Ovary (tissue), 3 donors: ENCODE measurements around the gene TUBGCP5.

Experiments used
- EP300 ChIP-seq: sonication (generic); formaldehyde crosslinking; IDR thresholded peaks from one replicate; pipeline ENCODE4 v1.6.1; 2017; ENCODE audit warnings: antibody characterized with exemption
- POLR2A ChIP-seq: fragments of 450-650 bp; IDR thresholded peaks from one replicate; pipeline ENCODE4 v1.6.1; 2017; ENCODE audit warnings: antibody characterized with exemption, mild to moderate bottlenecking, moderate library complexity
- TF ChIP-seq, protein P1 (sequence below), 3 donors: fragments of 450-650 bp in 2 of 3; fragments of 200-600 bp in 1 of 3; IDR thresholded peaks; one replicate each; pipeline versions ENCODE4 v1.5.1 to v1.8.0; 2016 to 2022; ENCODE audit warnings: antibody characterized with exemption in 3 of 3, mild to moderate bottlenecking in 1 of 3
- donor health status: DM: no; HTN: no; CAD: no.

- TF ChIP-seq, protein P1, sequence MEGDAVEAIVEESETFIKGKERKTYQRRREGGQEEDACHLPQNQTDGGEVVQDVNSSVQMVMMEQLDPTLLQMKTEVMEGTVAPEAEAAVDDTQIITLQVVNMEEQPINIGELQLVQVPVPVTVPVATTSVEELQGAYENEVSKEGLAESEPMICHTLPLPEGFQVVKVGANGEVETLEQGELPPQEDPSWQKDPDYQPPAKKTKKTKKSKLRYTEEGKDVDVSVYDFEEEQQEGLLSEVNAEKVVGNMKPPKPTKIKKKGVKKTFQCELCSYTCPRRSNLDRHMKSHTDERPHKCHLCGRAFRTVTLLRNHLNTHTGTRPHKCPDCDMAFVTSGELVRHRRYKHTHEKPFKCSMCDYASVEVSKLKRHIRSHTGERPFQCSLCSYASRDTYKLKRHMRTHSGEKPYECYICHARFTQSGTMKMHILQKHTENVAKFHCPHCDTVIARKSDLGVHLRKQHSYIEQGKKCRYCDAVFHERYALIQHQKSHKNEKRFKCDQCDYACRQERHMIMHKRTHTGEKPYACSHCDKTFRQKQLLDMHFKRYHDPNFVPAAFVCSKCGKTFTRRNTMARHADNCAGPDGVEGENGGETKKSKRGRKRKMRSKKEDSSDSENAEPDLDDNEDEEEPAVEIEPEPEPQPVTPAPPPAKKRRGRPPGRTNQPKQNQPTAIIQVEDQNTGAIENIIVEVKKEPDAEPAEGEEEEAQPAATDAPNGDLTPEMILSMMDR (IDR thresholded peaks at IDR 0.05) = no peak
- TF ChIP-seq EP300 (no peak), POLR2A (no peak)
Observed at GRCh38 chr15:22969489-22969888, 69.9 kb downstream of the TUBGCP5 start.
